Right cardiac atrium (tissue), 5 donors: ENCODE results near the gene CD2. TPM values are rescaled to one million over a fixed set of nuclear protein-coding genes. Genes with fewer than 3 reads are reported as not detected.

ENCODE experiments used
- ATAC-seq, 2 donors: fragments of 200-7000 bp; cut with Tn5 transposase; one replicate each; pipeline versions ENCODE4 v1.8.0 to v1.9.1; 2020; ENCODE audit warnings: moderate library complexity in 2 of 2, mild to moderate bottlenecking in 1 of 2
- DNase-seq, 3 donors: peaks; one replicate each; pipeline ENCODE4 v3.0.0-alpha.2; 2020
- H3K27ac ChIP-seq: one replicate; pipeline ENCODE4 v1.5.1; 2013; ENCODE audit warnings: mild to moderate bottlenecking, low read length, control low read depth, moderate library complexity
- H3K27me3 ChIP-seq: one replicate; pipeline ENCODE4 v1.6.1; 2013; ENCODE audit not compliant: control insufficient read depth, insufficient read depth
- H3K4me1 ChIP-seq: one replicate; pipeline ENCODE4 v1.6.1; 2013; ENCODE audit warnings: low read length; ENCODE audit not compliant: control insufficient read depth, insufficient read depth
- H3K4me3 ChIP-seq: one replicate; pipeline ENCODE4 v1.5.1; 2013; ENCODE audit warnings: low read length, control low read depth
- H3K9me3 ChIP-seq: one replicate; pipeline ENCODE4 v1.6.1; 2013; ENCODE audit warnings: low read length; ENCODE audit not compliant: control insufficient read depth
- WGBS: extraction: QIAGEN DNeasy Blood & Tissue Kit; methylation state at CpG from one replicate; pipeline ENCODE4 v1.1.7; 2013; 5-methylcytosine and 5-hydroxymethylcytosine counted together
- intact Hi-C, 4 donors: fragments of 100-400 bp; cut with DNase I; formaldehyde crosslinking; loops; one replicate each; pipeline versions ENCODE4 v1.11.0 to v1.14.0; 2022 to 2023
- polyA plus RNA-seq: library from polyadenylated mRNA; stranded (reverse); fragments of 200-250 nt; gene quantifications from one replicate; pipeline ENCODE4 v1.2.3, GENCODE V29; 2013
- total RNA-seq, 4 donors: library from RNA; stranded (reverse); fragmentation: NEBNext Ultra II Directional; extraction: Animal tissue kit (Norgen Biotek cat#: 25700); gene quantifications; one replicate each; pipeline ENCODE4 v1.2.1, GENCODE V29; 2021
- donor health status: healthy with polysubstance abuse.
- donor health status: DM: no; HTN: yes; CAD: no.
- donor health status: DM: no; HTN: no; CAD: no.
- donor health status: DM: no; HTN: yes; CAD: no; lungs with severe emphysema.
- donor health status: DM: yes; HTN: yes; CAD: no.

Gene CD2
- total and polyA plus RNA-seq, 5 donors, result 0.59 to 2.6 (median 0.96) TPM

DNA sequence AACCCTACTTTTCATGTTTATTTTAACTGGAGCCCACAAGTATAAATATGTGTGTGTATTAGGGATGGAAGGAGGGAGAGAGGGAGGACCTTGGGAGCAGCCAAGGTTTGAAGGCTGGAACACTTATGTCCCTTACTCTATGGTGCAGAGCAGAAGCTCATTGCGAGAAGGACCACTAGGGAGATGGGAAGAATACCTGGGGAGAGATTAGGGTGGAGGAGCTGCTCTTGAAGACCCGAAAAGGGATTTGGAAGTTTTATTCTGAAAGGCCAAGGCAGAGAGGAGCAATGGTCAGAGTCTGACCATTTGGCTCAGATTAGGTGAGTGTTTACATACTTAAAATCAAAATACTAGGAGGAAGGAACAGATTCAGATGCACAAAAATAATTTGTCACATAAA is 8.1 kb downstream of the CD2 start:
- Histone ChIP-seq H3K4me3 (no peak overlapping the region), H3K4me1 (no peaks in the 10 kb centered on the region), H3K27ac (no peak overlapping the region), H3K9me3 (no peaks in the 10 kb centered on the region), H3K27me3 (no peaks in the 10 kb centered on the region)
- 95% methylated on average over 2 of the region's 2 CpGs for WGBS
- ATAC-seq (no peak), DNase-seq (no peak)
- intact Hi-C loops, result no loop called here

DNA sequence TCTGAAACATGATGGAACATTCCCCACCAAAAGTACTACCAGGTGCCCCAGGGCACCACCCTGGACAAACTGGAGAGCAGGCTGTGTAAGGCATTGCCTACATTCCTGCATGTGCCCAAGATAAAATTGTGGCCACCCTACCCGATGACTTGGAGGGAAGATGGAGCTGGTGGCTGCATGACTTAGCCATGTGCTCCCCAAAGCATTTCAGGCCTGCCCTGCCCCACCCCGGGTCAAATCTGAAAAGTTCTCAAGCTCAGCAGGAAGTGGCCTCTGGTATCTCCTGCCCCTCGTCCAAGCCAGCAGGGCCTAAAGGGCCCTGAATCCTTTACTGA is 8.5 kb downstream of the CD2 start:
- H3K27ac ChIP-seq, result no peak overlapping the region

GRCh38 chr1:116763116-116763786 is 9.0 kb downstream of the CD2 start:
- no peaks in the 10 kb centered on the region for H3K4me1 ChIP-seq
- no peak overlapping the region for H3K4me3 ChIP-seq
- H3K27ac ChIP-seq, result no peak overlapping the region
- peak in 2 of 3 donors; percentile 30 to 52 for DNase-seq
- intact Hi-C loops, result no loop called here
- no peaks in the 10 kb centered on the region for H3K9me3 ChIP-seq
- 42% methylated on average over 4 of the region's 4 CpGs for WGBS
- ATAC-seq, result peak; percentile 58 to 86
- no peaks in the 10 kb centered on the region for H3K27me3 ChIP-seq

More for the DNA sequence above, 8.5 kb downstream of the CD2 start:
- intact Hi-C loops, result no loop called here
- no peaks in the 10 kb centered on the region for H3K9me3 ChIP-seq
- H3K27me3 ChIP-seq, result no peaks in the 10 kb centered on the region
- no peak overlapping the region for H3K4me3 ChIP-seq
- 47% methylated on average over 3 of the region's 3 CpGs for WGBS
- no peak for DNase-seq
- no peaks in the 10 kb centered on the region for H3K4me1 ChIP-seq
- no peak for ATAC-seq

DNA sequence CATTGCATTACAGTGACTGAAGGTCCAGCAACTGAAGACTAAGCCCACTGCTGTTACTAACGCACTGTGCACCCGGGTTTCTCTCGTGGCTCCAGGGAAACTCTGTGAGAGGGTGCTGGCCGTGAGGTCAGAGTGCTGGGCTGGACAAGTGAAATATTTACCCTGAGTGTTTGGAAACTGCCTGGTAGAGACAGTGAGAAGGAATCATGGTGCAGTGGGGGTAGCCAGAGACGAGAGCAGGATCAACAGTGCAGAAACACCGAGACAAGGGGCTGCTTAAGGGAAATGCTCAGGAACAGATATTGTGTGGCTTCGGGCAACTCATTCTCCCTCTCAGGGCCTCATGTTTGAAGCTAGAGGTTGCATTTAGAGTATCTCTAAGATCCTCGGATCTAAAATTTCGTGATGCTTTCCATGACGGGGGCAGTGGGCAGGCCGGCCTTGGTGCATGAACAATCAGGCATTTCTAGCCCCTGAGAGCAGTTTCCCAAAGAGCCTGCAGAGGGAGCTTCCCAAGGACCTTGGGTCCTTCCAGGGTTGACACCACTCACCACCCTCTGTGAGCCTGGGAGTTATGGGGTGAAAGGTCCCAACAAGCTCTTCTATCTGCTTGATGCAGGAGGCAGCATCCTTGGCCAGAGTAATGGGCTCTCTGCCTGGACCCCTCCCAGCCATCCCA is 9.7 kb downstream of the CD2 start:
- H3K9me3 ChIP-seq, result no peaks in the 10 kb centered on the region
- ATAC-seq (peak; percentile 22 to 64), DNase-seq (no peak)
- no peaks in the 10 kb centered on the region for H3K4me1 ChIP-seq
- 71% methylated on average over 11 of the region's 11 CpGs for WGBS
- no peak overlapping the region for H3K4me3 ChIP-seq
- H3K27me3 ChIP-seq, result no peaks in the 10 kb centered on the region
- H3K27ac ChIP-seq, result peak overlapping the region; percentile 22
- intact Hi-C loops, result no loop called here

GRCh38 chr1:116764466-116764898 is 10.3 kb downstream of the CD2 start:
- intact Hi-C loops, result no loop called here
- H3K27ac ChIP-seq, result no peak overlapping the region

GRCh38 chr1:116764906-116765862 is 11.0 kb downstream of the CD2 start:
- no peak for ATAC-seq
- 90% methylated on average over 15 of the region's 15 CpGs for WGBS
- Histone ChIP-seq H3K9me3 (no peaks in the 10 kb centered on the region), H3K27ac (no peak overlapping the region), H3K27me3 (no peaks in the 10 kb centered on the region), H3K4me1 (no peaks in the 10 kb centered on the region), H3K4me3 (no peak overlapping the region)
- DNase-seq, result no peak
- intact Hi-C loops, result no loop called here

More at GRCh38 chr1:116764466-116764898, 10.3 kb downstream of the CD2 start:
- Histone ChIP-seq H3K9me3 (no peaks in the 10 kb centered on the region), H3K27me3 (no peaks in the 10 kb centered on the region), H3K4me3 (no peak overlapping the region), H3K4me1 (no peaks in the 10 kb centered on the region)
- DNase-seq, result no peak
- ATAC-seq, result no peak
- 93% methylated on average over 5 of the region's 5 CpGs for WGBS

DNA sequence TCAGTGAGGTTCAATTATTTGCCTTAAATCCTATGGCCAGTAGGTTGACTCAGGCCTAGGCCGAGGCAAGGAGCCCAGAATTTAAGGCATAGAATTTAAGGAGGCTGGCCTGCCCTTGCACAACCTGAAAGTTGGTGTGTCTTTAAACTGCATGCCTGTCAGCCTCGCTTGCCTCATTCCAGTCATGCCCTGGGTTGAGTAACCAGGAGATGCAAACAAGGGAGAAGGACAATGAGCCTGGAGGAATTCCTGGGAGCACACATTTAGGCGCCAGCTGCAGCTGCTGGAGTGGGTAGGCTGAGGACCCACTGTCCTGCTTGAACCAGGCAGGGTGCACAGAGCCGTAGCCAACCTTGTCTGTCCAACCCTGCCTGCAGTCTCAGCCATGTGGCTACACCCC is 11.7 kb downstream of the CD2 start:
- ATAC-seq, result no peak
- no peak for DNase-seq

DNA sequence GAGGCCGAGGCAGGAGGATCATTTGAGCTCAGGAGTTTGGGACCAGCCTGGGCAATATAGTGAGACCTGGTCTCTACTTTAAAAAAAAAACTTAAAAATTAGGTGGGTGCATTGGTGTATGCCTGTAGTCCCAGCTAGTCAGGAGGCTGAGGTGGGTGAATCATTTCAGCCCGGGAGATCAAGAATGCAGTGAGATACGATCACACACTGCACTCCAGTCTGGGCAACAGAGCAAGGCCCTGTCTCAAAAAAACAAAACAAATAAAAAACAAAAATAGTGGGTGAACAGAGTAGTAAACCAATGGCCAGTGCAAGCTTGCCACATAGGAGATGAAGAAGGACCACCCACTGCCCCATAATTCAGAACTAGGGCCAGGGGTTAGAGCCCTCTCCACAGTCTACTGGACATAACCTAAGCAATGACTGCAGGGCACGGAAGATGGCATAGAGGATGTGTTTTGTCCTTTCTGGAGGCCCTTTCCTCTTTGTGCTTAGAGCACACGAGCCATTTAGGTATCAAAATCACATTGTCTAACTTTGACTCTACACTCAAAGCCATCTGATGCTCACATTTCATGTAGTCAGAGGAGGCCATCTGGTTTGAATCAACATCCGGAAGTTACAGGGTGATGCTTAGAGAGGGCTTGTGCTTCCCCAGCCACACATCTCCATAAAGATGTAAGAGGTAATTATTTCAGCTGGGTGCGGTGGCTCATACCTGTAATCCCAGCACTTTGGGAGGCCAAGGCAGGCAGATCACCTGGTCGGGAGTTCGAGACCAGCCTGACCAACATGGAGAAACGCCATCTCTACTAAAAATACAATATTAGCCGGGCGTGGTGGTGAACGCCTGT is 12.6 kb downstream of the CD2 start:
- intact Hi-C loops, result no loop called here
- Histone ChIP-seq H3K27me3 (no peaks in the 10 kb centered on the region), H3K9me3 (no peaks in the 10 kb centered on the region), H3K27ac (no peak overlapping the region), H3K4me1 (no peaks in the 10 kb centered on the region), H3K4me3 (no peak overlapping the region)
- DNase-seq (no peak), ATAC-seq (no peak)
- 92% methylated on average over 13 of the region's 13 CpGs for WGBS

More for the DNA sequence above, 11.7 kb downstream of the CD2 start:
- intact Hi-C loops, result no loop called here
- WGBS, result 95% methylated on average over 4 of the region's 4 CpGs
- H3K4me1 ChIP-seq, result no peaks in the 10 kb centered on the region
- no peak overlapping the region for H3K27ac ChIP-seq
- no peaks in the 10 kb centered on the region for H3K9me3 ChIP-seq
- no peaks in the 10 kb centered on the region for H3K27me3 ChIP-seq
- no peak overlapping the region for H3K4me3 ChIP-seq

GRCh38 chr1:116767782-116768382 is 13.7 kb downstream of the CD2 start:
- intact Hi-C loops, result no loop called here
- ATAC-seq, result no peak
- WGBS, result 93% methylated on average over 5 of the region's 5 CpGs
- no peaks in the 10 kb centered on the region for H3K27me3 ChIP-seq
- no peaks in the 10 kb centered on the region for H3K4me1 ChIP-seq
- no peak overlapping the region for H3K4me3 ChIP-seq
- H3K9me3 ChIP-seq, result no peaks in the 10 kb centered on the region
- DNase-seq, result no peak
- H3K27ac ChIP-seq, result no peak overlapping the region

- ATAC-seq (no peak), DNase-seq (no peak)
- intact Hi-C loops, result no loop called here
- WGBS, result 84% methylated on average over 13 of the region's 13 CpGs
- no peaks in the 10 kb centered on the region for H3K4me1 ChIP-seq
- H3K4me3 ChIP-seq, result no peak overlapping the region
- H3K27me3 ChIP-seq, result no peaks in the 10 kb centered on the region
- H3K9me3 ChIP-seq, result no peaks in the 10 kb centered on the region
- H3K27ac ChIP-seq, result no peak overlapping the region
These were observed 14.3 kb downstream of the CD2 start for GRCh38 chr1:116768416-116769103.
